ENCODE data around the gene CAPN15. TPM values are rescaled to one million over a fixed set of nuclear protein-coding genes. Genes with fewer than 3 reads are reported as not detected.

The CAPN15 gene
- polyA plus RNA-seq, 2 donors: 28.4 to 47.6 TPM

DNA sequence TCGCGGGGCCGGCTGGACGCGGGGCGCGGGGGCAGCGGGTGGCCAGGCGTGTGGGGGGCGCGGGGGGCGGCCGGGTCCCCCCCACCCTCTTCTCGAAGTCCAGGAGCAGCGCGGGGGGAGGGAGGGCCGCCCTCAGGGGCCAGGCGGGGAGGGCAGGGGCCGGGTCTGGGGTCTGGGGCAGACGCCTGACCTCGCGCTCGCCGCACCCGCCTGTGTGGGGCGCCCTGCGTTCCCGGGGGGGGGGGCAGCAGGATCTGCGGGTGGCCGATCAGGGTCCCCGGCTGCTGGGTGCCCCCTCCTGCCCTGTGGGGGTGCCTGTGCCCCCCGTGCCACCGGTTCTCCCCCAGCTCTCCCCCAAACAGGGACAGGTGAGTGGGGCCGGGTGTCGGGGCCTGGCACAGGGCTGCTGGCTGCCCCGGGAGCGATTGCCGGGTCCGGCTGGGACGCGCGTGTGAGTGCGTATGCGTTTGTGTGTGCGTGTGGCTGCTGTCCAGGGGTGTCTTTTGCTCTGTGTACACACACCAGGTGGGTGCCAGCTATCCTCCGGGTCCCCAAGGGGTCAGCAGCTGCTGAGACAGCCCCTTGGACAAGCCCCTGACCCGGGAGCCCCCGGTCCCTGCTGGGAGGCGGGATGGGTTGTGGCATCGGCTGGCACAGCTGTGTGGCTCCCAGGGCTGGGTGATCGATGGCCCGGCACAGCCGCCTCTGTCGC is 33.3 kb downstream of the CAPN15 start:
- 16 to 20% methylated on average over 23 to 54 of the region's 54 CpGs for WGBS, 2 donors
- Histone ChIP-seq H3K4me1 (ENCODE audit: control insufficient read depth in 2 of 2, insufficient read depth in 2 of 2, low read length in 1 of 2) (peaks cover 5 to 6% of the 10 kb centered on the region in 2 donors), H3K4me3 (ENCODE audit: low read depth in 1 of 2, low read length in 2 of 2) (peak overlapping the region in 1 of 2 donors; percentile 13), H3K36me3 (ENCODE audit: control insufficient read depth in 2 of 2, insufficient read depth in 2 of 2, low read length in 1 of 2) (no peaks in the 10 kb centered on the region), H3K27ac (ENCODE audit: low read depth in 2 of 2, low read length in 1 of 2) (no peak overlapping the region), H3K9me3 (ENCODE audit: control insufficient read depth in 2 of 2, insufficient read depth in 1 of 2, low read depth in 1 of 2, low read length in 1 of 2) (no peaks in the 10 kb centered on the region), H3K27me3 (ENCODE audit: control insufficient read depth in 1 of 2, insufficient read depth in 2 of 2, low read length in 2 of 2) (peaks cover 0 to 21% of the 10 kb centered on the region in 2 donors)

DNA sequence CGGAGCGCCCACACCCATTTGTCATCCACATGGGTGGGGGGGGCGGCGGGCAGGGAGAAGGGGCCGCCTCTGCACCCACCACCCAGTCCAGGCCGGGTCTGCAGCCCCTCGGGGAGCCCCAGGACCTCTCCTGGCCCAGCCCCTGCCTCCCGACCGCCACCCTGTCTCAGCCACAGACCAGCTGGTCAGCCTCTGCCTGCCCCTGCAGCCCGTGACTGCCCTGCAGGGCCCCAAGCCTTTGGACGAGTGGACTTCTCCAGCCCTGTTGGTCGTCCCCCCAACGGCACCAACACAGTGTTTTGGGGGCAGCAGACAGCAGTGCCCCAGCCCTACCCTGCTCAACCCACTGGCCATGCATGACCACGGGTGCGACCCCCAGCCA is 33.9 kb downstream of the CAPN15 start:
- Histone ChIP-seq H3K4me3 (ENCODE audit: low read depth in 1 of 2, low read length in 2 of 2) (no peak overlapping the region), H3K36me3 (ENCODE audit: control insufficient read depth in 2 of 2, insufficient read depth in 2 of 2, low read length in 1 of 2) (no peaks in the 10 kb centered on the region), H3K4me1 (ENCODE audit: control insufficient read depth in 2 of 2, insufficient read depth in 2 of 2, low read length in 1 of 2) (peaks cover 6% of the 10 kb centered on the region in 2 donors), H3K9me3 (ENCODE audit: control insufficient read depth in 2 of 2, insufficient read depth in 1 of 2, low read depth in 1 of 2, low read length in 1 of 2) (no peaks in the 10 kb centered on the region), H3K27me3 (ENCODE audit: control insufficient read depth in 1 of 2, insufficient read depth in 2 of 2, low read length in 2 of 2) (peaks cover 0 to 21% of the 10 kb centered on the region in 2 donors), H3K27ac (ENCODE audit: low read depth in 2 of 2, low read length in 1 of 2) (no peak overlapping the region)
- WGBS, 2 donors: 59 to 63% methylated on average over 11 to 15 of the region's 15 CpGs

DNA sequence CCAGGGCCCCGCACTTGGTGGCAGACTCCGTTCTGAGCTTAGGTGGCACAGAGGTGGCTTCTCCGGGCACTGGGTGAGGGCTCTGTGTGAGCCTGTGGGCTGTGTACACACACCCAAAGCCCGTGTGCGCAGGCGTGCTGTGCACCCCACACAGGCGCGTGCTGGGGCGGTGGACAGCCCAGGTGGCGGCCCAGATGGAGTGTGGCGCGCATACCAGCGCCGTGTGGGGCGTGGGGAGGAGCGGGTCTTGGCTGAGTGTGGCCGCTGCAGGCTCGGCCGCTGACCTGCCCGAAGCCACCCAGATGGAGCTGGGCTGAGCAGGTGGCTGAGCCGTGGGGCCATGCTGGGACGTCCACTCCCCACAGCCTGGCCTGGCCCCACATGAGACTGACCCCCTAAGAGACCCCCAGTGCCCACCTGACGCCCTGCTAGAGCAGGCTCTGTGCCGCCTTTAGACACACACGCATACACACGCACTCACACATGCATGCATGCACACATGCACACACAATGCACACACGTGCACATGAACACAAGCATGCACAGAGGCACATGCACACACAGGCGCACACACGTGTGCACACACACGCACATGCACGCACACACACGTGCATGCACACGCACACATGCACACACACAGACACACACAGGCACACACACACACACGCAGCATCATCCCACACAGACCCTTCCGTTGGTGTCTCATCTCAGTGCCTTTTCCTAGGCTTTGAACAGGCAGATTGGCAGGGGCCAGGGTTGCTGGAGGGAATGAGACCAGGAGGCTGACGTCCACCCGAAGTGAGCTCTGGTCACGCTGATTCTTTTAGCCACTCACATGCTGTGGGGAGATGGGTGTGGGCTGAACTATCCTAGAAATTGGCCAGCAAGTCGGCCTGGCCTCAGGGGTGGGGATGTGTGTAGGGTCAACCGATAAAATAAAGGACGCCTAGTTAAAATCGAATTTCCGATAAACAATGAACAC is 34.7 kb downstream of the CAPN15 start:
- 79 to 80% methylated on average over 43 of the region's 43 CpGs for WGBS, 2 donors
- Histone ChIP-seq H3K36me3 (ENCODE audit: control insufficient read depth in 2 of 2, insufficient read depth in 2 of 2, low read length in 1 of 2) (no peaks in the 10 kb centered on the region), H3K27ac (ENCODE audit: low read depth in 2 of 2, low read length in 1 of 2) (no peak overlapping the region), H3K4me3 (ENCODE audit: low read depth in 1 of 2, low read length in 2 of 2) (no peak overlapping the region), H3K4me1 (ENCODE audit: control insufficient read depth in 2 of 2, insufficient read depth in 2 of 2, low read length in 1 of 2) (peaks cover 10 to 14% of the 10 kb centered on the region in 2 donors), H3K9me3 (ENCODE audit: control insufficient read depth in 2 of 2, insufficient read depth in 1 of 2, low read depth in 1 of 2, low read length in 1 of 2) (no peaks in the 10 kb centered on the region), H3K27me3 (ENCODE audit: control insufficient read depth in 1 of 2, insufficient read depth in 2 of 2, low read length in 2 of 2) (peaks cover 0 to 21% of the 10 kb centered on the region in 2 donors)

DNA sequence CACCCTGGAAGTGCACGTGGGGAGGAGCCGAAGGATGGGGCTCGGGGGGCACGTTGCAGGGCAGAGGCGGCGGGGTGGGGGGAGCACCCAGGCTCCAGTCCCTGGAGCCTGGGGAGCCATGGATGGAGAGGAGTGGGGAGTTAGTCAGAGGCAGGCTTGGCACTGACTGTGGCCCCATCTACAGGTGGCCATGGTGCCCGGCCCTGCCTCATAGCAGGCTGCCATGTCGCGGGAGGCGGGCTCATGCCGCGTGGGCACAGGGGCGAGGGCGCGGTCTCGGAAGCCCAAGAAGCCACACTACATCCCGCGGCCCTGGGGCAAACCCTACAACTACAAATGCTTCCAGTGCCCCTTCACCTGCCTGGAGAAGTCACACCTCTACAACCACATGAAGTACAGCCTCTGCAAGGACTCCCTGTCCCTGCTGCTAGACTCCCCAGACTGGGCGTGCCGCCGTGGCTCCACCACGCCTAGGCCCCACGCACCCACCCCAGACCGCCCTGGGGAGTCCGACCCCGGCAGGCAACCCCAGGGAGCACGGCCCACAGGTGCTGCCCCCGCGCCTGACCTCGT is 35.6 kb downstream of the CAPN15 start:
- H3K27ac ChIP-seq (ENCODE audit: low read depth in 2 of 2, low read length in 1 of 2): no peak overlapping the region
- H3K36me3 ChIP-seq (ENCODE audit: control insufficient read depth in 2 of 2, insufficient read depth in 2 of 2, low read length in 1 of 2): no peaks in the 10 kb centered on the region
- H3K4me1 ChIP-seq (ENCODE audit: control insufficient read depth in 2 of 2, insufficient read depth in 2 of 2, low read length in 1 of 2): peaks cover 10 to 20% of the 10 kb centered on the region in 2 donors
- no peak overlapping the region for H3K4me3 ChIP-seq (ENCODE audit: low read depth in 1 of 2, low read length in 2 of 2)
- H3K27me3 ChIP-seq (ENCODE audit: control insufficient read depth in 1 of 2, insufficient read depth in 2 of 2, low read length in 2 of 2): peaks cover 0 to 21% of the 10 kb centered on the region in 2 donors
- 77 to 78% methylated on average over 30 of the region's 30 CpGs for WGBS, 2 donors
- H3K9me3 ChIP-seq (ENCODE audit: control insufficient read depth in 2 of 2, insufficient read depth in 1 of 2, low read depth in 1 of 2, low read length in 1 of 2): peaks cover 0 to 2% of the 10 kb centered on the region in 2 donors

GRCh38 chr16:564690-565418 is 37.3 kb downstream of the CAPN15 start:
- H3K9me3 ChIP-seq (ENCODE audit: control insufficient read depth in 2 of 2, insufficient read depth in 1 of 2, low read depth in 1 of 2, low read length in 1 of 2): peaks cover 0 to 2% of the 10 kb centered on the region in 2 donors
- peaks cover 8 to 29% of the 10 kb centered on the region in 2 donors for H3K4me1 ChIP-seq (ENCODE audit: control insufficient read depth in 2 of 2, insufficient read depth in 2 of 2, low read length in 1 of 2)
- H3K27ac ChIP-seq (ENCODE audit: low read depth in 2 of 2, low read length in 1 of 2): no peak overlapping the region
- WGBS, 2 donors: 80 to 84% methylated on average over 42 of the region's 42 CpGs
- H3K4me3 ChIP-seq (ENCODE audit: low read depth in 1 of 2, low read length in 2 of 2): no peak overlapping the region
- no peaks in the 10 kb centered on the region for H3K36me3 ChIP-seq (ENCODE audit: control insufficient read depth in 2 of 2, insufficient read depth in 2 of 2, low read length in 1 of 2)
- peaks cover 0 to 12% of the 10 kb centered on the region in 2 donors for H3K27me3 ChIP-seq (ENCODE audit: control insufficient read depth in 1 of 2, insufficient read depth in 2 of 2, low read length in 2 of 2)

DNA sequence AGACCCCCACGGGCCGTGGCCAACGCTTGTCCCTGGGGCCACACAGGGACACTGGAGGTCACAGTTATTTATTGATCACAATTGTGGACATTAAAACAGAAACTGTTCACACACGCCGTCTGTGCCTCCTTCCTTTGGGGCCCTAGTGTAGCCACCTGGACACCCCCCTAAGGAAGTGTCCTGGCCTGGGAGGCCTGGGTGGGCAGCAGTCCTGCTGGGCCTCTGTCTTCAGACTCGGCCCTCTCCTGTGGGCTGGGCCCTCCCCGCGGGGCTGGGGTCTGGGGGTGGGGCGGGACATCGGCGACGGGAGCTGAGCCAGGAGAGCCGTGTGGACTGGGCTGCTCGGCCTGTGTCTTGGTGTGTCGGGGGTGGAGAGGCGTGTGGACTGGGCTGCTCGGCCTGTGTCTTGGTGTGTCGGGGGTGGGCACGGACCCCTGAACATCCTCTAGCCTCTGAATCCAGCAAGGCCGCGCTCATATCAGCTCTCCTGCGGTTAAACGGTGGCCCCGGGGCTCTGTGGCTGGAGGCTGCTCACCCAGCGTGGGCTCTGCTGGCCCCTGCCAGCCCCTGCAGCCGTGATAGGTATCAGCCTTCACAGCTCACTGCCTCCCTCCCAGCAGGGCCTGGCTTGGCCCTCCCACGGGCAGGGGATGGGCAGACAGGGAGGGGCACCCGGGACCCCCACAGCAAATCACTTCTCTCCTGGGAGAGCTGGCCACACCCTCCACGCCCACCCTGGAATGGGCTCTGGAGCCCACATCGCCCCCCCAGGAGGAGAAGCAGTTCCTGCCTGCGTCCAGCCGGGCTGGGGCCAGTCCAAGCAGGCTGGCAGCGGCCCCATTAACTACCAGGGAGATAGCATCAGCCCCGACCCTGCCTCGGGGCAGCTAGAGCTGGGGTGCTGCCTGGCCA is 38.2 kb downstream of the CAPN15 start:
- 48 to 53% methylated on average over 35 of the region's 35 CpGs for WGBS, 2 donors
- no peak overlapping the region for H3K27ac ChIP-seq (ENCODE audit: low read depth in 2 of 2, low read length in 1 of 2)
- H3K4me1 ChIP-seq (ENCODE audit: control insufficient read depth in 2 of 2, insufficient read depth in 2 of 2, low read length in 1 of 2): peaks cover 8 to 31% of the 10 kb centered on the region in 2 donors
- peaks cover 0 to 2% of the 10 kb centered on the region in 2 donors for H3K9me3 ChIP-seq (ENCODE audit: control insufficient read depth in 2 of 2, insufficient read depth in 1 of 2, low read depth in 1 of 2, low read length in 1 of 2)
- no peak overlapping the region for H3K4me3 ChIP-seq (ENCODE audit: low read depth in 1 of 2, low read length in 2 of 2)
- H3K27me3 ChIP-seq (ENCODE audit: control insufficient read depth in 1 of 2, insufficient read depth in 2 of 2, low read length in 2 of 2): peaks cover 0 to 6% of the 10 kb centered on the region in 2 donors
- H3K36me3 ChIP-seq (ENCODE audit: control insufficient read depth in 2 of 2, insufficient read depth in 2 of 2, low read length in 1 of 2): no peaks in the 10 kb centered on the region

GRCh38 chr16:566475-567372 is 39.2 kb downstream of the CAPN15 start, which contains the start of gene NHLRC4:
Gene NHLRC4 (plus strand): TSS chr16:567005. CDS start chr16:568048, 1,043 bp downstream.
- WGBS, 2 donors: 34 to 35% methylated on average over 26 of the region's 26 CpGs
- peak within 1 kb of the TSS in 1 of 2 donors; percentile 18 for H3K4me3 ChIP-seq (ENCODE audit: low read depth in 1 of 2, low read length in 2 of 2)
- peak within 1 kb of the TSS in 1 of 2 donors; percentile 3 for H3K27ac ChIP-seq (ENCODE audit: low read depth in 2 of 2, low read length in 1 of 2)
- peaks cover 8 to 35% of the 10 kb centered on the region in 2 donors for H3K4me1 ChIP-seq (ENCODE audit: control insufficient read depth in 2 of 2, insufficient read depth in 2 of 2, low read length in 1 of 2)
- H3K27me3 ChIP-seq (ENCODE audit: control insufficient read depth in 1 of 2, insufficient read depth in 2 of 2, low read length in 2 of 2): no peaks in the 10 kb centered on the region
- no peaks in the 10 kb centered on the region for H3K36me3 ChIP-seq (ENCODE audit: control insufficient read depth in 2 of 2, insufficient read depth in 2 of 2, low read length in 1 of 2)
- peaks cover 0 to 2% of the 10 kb centered on the region in 2 donors for H3K9me3 ChIP-seq (ENCODE audit: control insufficient read depth in 2 of 2, insufficient read depth in 1 of 2, low read depth in 1 of 2, low read length in 1 of 2)

Measured in esophagus (tissue), 2 donors.